GM13976 (cell line): Measurements from ENCODE around the gene LRP8.

Experiments used
- DNase-seq: peaks from one replicate; pipeline ENCODE4 v3.0.0; 2012; ENCODE audit warnings: low spot score
- in situ Hi-C: fragments of 300-500 bp; cut with MboI; formaldehyde crosslinking; loops from one replicate; pipeline ENCODE4 v1.12.0; 2022; ENCODE audit warnings: low sequenced_read_pairs, mixed read lengths, inconsistent platforms; ENCODE audit not compliant: unreplicated experiment
- TF ChIP-seq, protein P1 (sequence below): IDR thresholded peaks from 2 replicates; pipeline ENCODE4 v1.5.1; 2012; ENCODE audit warnings: borderline replicate concordance, mild to moderate bottlenecking; ENCODE audit not compliant: insufficient read depth; ENCODE audit errors: extremely low read depth, missing control alignments, control extremely low read depth

The LRP8 gene

DNA sequence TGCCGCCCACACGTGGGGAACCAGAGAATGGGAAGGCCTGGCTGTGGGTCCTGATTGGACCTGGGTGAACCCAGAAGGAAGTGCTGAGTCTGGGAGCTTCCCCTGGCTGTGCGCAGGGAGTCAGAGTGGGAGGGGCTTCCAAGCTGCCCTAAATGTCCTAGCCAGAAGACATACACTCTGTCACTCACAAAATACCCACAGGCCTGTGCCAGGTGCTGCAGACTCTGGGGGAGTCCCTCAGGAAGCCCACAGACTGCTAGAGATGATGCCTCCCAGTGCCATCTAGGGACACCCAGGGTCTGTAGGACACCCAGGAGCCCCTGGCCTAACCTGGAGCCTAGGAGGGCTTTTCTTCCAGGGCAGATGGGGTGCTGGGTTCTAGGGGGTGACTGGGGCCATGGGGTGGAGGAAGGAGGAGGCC, 33.7 kb upstream of the LRP8 start:
- TF ChIP-seq, protein P1, sequence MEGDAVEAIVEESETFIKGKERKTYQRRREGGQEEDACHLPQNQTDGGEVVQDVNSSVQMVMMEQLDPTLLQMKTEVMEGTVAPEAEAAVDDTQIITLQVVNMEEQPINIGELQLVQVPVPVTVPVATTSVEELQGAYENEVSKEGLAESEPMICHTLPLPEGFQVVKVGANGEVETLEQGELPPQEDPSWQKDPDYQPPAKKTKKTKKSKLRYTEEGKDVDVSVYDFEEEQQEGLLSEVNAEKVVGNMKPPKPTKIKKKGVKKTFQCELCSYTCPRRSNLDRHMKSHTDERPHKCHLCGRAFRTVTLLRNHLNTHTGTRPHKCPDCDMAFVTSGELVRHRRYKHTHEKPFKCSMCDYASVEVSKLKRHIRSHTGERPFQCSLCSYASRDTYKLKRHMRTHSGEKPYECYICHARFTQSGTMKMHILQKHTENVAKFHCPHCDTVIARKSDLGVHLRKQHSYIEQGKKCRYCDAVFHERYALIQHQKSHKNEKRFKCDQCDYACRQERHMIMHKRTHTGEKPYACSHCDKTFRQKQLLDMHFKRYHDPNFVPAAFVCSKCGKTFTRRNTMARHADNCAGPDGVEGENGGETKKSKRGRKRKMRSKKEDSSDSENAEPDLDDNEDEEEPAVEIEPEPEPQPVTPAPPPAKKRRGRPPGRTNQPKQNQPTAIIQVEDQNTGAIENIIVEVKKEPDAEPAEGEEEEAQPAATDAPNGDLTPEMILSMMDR: no peak
- no peak for DNase-seq
- in situ Hi-C loops: no loop called here

DNA sequence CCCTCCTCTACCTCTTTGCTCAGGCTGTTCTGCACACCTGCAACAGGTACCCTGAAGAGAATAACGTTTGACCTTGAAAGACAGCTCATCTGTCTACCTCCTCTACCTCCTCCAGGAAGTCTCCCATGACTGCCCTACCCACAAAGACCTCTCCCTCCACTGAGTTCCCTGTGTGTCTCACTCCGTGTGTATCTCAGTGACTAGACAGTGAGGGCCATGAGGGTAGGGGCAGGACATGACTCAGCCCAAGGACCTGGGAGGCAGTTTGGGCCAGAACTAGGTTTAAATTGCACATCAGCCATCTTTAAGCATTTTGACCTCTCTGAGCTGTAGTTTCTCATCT, 32.0 kb upstream of the LRP8 start:
- TF ChIP-seq, protein P1: no peak
- in situ Hi-C loops: no loop called here
- no peak for DNase-seq

DNA sequence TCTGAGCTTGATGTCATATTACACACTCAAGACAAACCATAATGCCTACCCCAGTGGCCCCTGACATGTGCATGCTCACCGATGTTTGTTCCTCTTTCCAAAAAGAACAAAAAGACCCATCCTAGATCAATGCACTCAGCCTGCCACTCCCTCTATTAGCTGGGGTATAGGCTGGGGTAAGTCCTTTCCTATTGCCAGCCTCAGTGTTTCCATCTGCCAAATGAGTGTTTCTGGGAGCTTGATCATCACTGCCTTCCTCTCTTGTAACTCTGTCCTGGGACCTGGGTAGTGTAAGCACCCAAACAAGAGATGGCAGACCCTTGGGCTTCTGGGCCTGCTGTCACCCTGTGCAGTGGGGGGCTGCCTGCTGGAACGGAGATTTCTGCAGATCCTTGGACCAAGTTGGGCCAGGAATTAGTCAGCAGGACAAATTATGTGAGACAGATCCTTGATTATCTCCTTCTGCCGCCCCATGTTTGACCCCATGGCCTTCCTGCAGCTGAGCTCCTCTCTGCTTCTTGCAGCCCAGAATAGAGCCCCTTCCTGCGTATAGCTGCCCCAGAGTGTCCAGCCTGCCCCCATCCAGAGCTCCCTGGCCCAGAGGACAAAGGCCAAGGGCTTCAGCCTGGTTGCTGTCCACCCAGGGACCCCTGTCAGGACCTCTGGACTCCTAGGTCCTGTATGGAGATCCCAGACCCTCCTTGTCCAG, 31.5 kb upstream of the LRP8 start:
- DNase-seq: no peak
- TF ChIP-seq, protein P1: no peak
- in situ Hi-C loops: no loop called here

DNA sequence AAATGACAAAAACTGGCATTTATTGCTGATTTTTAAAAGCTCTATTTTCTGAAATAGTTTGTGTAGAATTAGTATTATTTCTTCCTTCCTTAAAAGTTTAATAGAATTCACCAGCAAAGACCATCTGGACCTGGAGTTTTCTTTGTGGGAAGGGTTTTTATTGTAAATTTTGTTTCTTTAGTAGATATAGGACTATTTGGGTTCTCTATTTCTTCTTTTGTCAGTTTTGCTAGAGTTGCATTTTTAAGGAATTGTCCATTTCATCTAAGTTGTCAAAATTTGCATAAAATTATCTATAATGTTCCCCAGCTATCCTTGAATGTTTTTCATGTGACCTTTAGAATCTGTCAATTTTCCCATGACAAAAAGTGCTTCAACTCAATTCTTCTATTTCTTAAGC, 28.8 kb upstream of the LRP8 start:
- in situ Hi-C loops: no loop called here
- DNase-seq: no peak
- TF ChIP-seq, protein P1: no peak

DNA sequence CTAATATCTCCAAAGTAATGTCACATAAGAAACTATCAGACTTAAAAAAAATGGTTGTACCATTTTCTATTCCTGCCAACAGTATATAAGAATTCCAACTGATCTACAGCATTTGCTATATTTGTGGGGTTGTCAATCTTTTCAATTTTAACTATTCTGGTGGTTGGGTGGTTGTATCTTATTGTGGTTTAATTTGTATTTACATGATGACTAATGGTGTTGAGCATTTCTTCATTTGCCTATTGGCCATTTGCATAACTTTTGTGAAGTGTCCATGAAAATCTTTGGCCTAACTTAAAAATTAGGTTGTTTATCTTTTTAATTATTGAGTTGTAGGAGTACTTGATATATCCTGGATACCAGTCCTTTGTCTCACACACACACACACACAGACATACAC, 26.2 kb upstream of the LRP8 start:
- in situ Hi-C loops: no loop called here
- TF ChIP-seq, protein P1: no peak

DNA sequence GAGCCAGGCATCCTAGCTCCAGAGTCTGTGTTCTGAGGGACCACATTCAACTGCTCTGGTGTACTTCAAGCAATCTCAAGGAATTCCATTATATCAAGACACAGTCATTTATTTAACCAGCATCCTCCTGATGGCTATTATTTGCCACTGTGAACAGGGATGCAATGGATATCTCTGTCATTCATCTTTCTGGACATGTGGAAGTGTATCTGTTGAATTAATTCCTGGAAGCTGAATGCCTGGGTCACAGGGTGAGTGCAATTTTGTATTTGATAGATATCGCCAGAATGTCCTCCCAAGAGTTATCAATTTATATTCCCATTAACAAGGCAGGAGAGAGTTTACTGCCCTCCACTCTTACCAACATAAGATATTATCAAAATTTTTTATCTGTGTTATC, 24.7 kb upstream of the LRP8 start:
- in situ Hi-C loops: no loop called here
- TF ChIP-seq, protein P1: no peak
- no peak for DNase-seq

More for the DNA sequence above, 26.2 kb upstream of the LRP8 start:
- no peak for DNase-seq
